ENCODE measurements around the gene GNL3L.
"Not testable (repeated sequence)": the region's sequence is repeated elsewhere in the genome, so short reads cannot be mapped to it uniquely, and the experiment has no call there.

The GNL3L gene

GRCh38 chrX:54529552-54530356, at the start of gene GNL3L:
GNL3L (plus strand) TSS chrX:54530219; CDS start chrX:54532567, 2,348 bp downstream.
- no peak for FAIRE-seq

- FAIRE-seq = no peak
Observed at GRCh38 chrX:54482839-54483593, 47.0 kb upstream of the GNL3L start.

GRCh38 chrX:54483946-54484345, 46.1 kb upstream of the GNL3L start:
- FAIRE-seq = no peak

- FAIRE-seq = no peak
Observed at GRCh38 chrX:54484666-54485065, 45.4 kb upstream of the GNL3L start.

GRCh38 chrX:54489819-54490218, 40.2 kb upstream of the GNL3L start:
- FAIRE-seq = peak; percentile 3

GRCh38 chrX:54492340-54492739, 37.7 kb upstream of the GNL3L start:
- FAIRE-seq = peak; percentile 85

- no peak for FAIRE-seq
Observed at GRCh38 chrX:54494166-54494988, 35.6 kb upstream of the GNL3L start.

- no peak for FAIRE-seq
Observed at GRCh38 chrX:54494989-54495813, 34.8 kb upstream of the GNL3L start.

GRCh38 chrX:54495814-54496516, 34.1 kb upstream of the GNL3L start, which contains the start of gene FGD1:
FGD1 (minus strand) TSS chrX:54496234; CDS start chrX:54495432, 802 bp downstream.
- FAIRE-seq = no peak

- no peak for FAIRE-seq
Observed at GRCh38 chrX:54496517-54496852, 33.5 kb upstream of the GNL3L start.

- no peak for FAIRE-seq
Observed at GRCh38 chrX:54496936-54497335, 33.1 kb upstream of the GNL3L start.

GRCh38 chrX:54509400-54509799, 20.6 kb upstream of the GNL3L start:
- FAIRE-seq = no peak

- FAIRE-seq = no peak
Observed at GRCh38 chrX:54529151-54529550, 868 bp upstream of the GNL3L start.

GRCh38 chrX:54530357-54530900, 410 bp downstream of the GNL3L start:
- FAIRE-seq = no peak

- no peak for FAIRE-seq
Observed at GRCh38 chrX:54534271-54534670, 4.3 kb downstream of the GNL3L start.

- no peak for FAIRE-seq
Observed at GRCh38 chrX:54540289-54540688, 10.3 kb downstream of the GNL3L start.

- not testable (repeated sequence) for FAIRE-seq
Observed at GRCh38 chrX:54542239-54542638, 12.2 kb downstream of the GNL3L start.

GRCh38 chrX:54550821-54551220, 20.8 kb downstream of the GNL3L start:
- FAIRE-seq = no peak

GRCh38 chrX:54551801-54552200, 21.8 kb downstream of the GNL3L start:
- no peak for FAIRE-seq

- not testable (repeated sequence) for FAIRE-seq
Observed at GRCh38 chrX:54555006-54555405, 25.0 kb downstream of the GNL3L start.

GRCh38 chrX:54560411-54560810, 30.4 kb downstream of the GNL3L start:
- FAIRE-seq = no peak

Data from G401.6 (cell line).